Renal pelvis (tissue), 4 donors: ENCODE data around the gene CDKN2A. TPM values are rescaled to one million over a fixed set of nuclear protein-coding genes. Genes with fewer than 3 reads are reported as not detected.

Experiments used
- DNase-seq: peaks from one replicate; pipeline ENCODE4 v3.0.0-alpha.2; 2013
- polyA plus RNA-seq, 3 donors: library from polyadenylated mRNA; unstranded; fragments of 120-200 nt; gene quantifications; one replicate each; pipeline ENCODE4 v1.2.1, GENCODE V29; 2013; ENCODE audit not compliant: insufficient read length in 3 of 3

The CDKN2A gene
- polyA plus RNA-seq, 3 donors: 0.29 TPM; not detected in 2

DNA sequence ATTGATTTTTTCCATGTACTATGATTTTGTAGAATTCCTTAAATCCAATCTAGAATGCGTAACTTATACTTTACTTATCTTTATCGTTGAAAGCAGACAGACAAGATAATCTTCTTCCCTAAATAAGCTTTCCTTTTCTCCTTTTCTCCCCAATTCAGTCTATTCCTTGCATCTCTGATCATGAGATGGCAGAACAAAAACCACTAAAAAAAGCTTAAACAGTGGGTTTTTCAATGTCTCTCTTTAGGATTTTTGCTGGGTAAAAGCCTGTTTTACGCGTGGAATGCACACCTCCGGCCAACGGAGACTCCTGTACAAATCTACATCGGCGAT lies 14.2 kb upstream of the CDKN2A start:
- no peak for DNase-seq

GRCh38 chr9:22005702-22006606 lies 11.8 kb upstream of the CDKN2A start:
- DNase-seq: no peak

GRCh38 chr9:22005021-22005701 lies 11.0 kb upstream of the CDKN2A start:
- DNase-seq: no peak

DNA sequence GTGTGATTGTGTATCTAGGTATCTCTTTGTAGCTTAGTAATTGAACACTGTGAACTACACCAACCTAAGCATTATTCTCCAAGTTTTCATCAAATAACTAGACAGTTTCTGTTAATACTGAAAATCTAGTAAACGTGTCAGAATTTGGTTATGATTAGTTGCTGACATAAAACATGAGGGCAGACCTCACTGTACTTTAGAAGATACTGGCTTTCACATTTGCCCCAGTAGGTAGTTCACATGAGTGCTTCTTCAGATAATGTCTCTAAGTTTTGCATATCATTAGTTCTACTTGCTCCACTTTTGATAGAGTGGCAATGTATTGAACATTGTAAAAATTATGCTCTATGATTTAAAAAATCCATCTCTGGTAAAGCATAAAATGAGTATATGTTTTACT lies 7.8 kb upstream of the CDKN2A start:
- DNase-seq: no peak

DNA sequence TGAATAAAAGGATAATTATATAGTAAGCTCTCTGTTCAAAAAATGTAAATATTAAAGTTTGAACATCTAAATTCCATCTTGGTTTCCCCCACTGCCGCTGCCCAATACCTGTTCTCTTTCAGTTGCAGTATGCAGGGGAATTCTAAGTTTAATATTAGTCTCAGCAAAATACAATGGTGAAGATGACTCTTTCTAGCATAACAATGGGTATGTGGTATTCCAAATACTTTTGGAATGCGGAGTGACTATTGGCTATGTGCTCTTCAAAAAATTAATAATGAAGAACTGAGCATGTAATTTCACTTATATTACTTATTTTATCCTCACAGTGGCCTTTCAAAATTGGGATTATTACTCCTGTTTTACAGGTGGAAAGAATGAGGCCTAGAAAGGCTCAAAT lies 3.8 kb upstream of the CDKN2A start:
- no peak for DNase-seq

- DNase-seq: no peak
Observed at GRCh38 chr9:21997480-21997879, 3.3 kb upstream of the CDKN2A start.

DNA sequence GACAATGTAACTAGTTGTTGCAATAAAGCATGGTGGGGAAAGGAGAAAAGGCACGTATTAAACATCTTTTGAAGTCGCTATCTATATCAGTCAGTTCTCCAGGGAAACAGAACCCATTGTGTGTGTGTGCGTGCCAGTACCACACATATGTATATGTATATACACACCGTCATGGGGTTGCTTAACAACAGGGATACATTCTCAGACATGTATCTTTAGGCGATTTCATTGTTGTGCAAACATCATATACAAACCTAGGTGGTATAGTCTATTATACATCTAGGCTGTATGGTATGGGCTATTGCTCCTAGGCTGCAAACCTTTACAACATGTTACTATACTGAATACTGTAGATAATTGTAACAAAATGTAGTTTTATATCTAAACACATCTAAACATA lies 2.7 kb upstream of the CDKN2A start:
- DNase-seq: no peak

- DNase-seq: no peak
Observed at GRCh38 chr9:21996438-21996837, 2.2 kb upstream of the CDKN2A start.

DNA sequence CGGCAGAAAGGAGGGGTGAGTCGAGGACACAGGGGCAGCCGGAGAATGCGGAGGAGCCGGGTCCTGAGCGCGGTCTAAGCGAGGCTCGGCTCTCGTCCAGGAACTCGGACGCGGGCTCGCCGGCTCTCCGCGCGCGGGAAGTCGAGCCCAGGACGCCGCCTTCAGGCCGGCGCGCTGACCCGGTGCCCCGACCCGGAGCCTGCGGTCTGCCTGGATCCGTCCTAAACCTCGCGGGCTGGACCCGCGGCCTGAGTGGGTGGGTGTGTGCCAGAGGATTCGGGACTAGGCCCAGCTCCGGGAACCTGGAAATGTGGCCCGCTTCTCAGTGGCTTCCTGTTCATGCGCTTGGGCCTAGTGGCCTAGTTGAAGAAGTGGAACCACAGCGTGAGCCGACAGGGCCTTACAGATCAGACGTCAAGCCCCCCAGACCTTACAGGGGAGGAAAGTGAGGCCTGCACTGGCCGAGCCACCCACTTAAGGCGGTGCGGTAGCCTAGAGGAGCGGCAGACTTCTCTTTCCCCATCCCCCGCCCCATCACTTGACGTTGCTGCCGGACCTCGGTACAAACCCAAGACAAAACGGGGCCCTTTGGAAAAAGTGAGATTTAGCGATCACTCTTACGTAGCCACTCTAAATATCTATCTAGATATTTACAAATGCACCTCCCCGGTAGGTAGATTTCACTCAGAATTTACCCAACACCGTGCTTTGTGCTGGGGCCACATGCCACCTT lies 1.6 kb upstream of the CDKN2A start:
- no peak for DNase-seq

DNA sequence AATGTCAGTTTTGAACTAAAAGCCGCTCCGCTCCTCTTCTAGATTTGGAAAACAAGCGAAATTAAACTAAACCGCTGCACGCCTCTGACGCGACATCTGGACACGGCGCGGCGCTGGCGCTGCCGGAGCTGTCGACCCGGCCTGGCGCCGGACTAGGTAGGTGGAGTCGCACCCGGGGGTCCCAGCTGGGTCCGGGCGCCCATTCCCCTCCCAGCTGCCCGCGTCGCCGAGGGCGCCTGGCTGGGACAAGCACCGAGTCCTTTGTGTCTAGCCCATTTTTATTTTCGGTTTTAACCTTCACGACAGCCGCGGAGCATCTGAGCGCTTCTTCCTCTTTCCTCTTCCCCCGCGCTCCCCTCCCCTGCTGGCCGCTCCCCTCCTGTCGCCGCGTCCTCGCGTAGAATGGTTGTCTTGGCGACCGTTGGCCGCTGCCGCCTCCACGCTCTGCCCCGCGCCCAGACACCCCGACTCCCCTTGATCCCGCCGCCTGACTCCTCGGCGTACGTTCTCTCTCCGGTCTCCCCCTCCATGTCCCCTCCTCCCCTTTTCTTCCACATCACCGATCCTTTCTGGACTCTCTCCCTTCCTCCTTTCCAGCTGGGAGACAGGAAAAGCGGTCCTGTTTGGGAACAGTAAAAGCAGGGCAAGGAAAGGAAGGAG lies 944 bp upstream of the CDKN2A start:
- DNase-seq: no peak

- no peak for DNase-seq
Observed at GRCh38 chr9:21994556-21995005, 389 bp upstream of the CDKN2A start, which contains the start of gene CDKN2B-AS1. CDKN2B-AS1 (plus strand) TSS chr9:21994791.

DNA sequence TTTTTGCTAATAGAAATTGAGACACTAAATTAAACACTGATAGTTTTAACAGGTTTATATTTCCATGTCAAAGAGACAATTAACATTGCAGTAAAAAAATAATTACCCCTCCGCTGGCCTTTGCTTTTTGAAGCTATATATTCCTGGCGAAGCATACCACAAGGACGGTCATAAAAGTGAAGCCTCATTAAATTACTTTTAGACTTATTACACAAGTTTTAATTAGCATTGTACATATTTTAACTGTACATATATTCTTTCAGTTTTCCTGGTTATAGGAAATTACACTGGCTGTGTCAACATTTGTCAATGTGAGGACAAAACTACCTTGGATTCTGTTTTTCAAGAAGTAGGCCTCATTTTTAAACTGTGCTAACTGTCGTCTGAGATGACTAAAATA lies 1.2 kb downstream of the CDKN2A start:
- DNase-seq: no peak

DNA sequence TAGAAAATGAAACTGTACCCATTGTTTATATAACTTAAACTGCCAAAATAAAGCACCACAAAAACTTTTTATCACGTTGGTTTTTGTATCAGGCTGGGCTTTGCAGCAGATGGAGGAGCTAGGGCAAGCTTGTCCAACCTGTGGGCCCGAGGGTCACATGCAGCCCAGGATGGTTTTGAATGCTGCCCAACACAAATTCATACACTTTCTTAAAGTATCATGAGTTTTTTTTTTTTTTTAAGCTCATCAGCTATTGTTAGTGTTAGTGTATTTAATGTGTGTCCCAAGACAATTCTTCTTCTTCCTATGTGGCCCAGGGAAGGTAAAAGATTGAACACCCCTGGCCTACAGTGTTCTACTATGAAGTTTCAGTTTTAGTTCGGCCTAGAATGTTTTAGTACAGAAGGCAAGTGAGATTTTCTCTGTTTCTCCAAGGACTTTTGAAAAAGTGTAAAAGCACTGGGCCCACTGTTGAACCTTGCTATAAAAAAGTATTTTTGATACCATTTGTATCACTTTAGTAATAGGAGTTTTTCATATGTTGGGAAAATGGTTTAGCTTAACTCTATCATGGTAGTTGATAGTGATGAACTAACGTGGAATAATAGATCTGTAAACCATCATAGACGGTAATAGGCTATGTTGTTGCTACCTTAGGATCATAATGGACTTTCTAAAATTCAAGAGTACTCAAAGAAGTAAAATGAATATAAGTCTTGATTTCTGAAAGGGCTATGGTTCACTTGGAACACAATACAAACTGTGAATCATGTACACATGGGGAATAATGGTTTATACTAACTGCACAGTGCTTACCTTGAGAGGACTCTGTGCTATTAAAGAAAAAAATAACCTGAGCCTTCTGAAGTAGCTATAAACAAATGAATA lies 2.9 kb downstream of the CDKN2A start:
- no peak for DNase-seq

DNA sequence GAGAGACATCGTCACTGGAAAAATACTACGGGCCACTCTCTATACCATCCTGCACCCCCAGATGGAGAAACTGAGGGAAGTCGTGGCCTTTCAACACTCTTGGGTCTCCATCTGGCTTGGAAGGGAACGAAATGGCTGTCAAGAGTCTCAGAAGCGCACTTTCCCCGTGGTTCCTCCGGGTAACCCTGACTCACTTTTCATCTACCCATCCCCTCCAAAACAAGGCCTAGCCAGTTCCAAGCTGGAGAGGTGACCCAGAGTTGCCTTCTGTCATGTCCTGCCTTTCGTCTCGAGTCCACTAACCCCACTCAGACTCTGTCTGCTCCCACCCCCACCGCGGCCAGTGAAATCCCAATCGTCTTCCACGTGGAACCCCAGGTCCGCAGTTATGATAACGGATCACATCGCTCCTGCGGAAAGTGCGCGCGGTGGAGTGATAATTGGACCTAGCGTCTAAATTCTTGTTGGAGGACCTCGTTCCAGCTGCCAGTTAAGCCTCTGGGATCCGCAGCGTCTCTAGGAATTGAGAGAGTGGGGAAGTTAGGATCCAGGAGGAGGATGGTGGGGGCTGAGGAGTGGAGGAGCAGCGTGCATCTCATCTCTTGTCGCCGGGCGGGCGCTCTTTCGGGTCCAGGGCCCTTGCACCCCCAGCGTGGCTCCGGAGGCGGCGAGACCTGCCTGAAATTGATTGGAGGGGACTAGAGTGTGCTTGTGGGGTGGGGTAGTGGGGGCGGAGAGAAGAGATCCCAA lies 4.6 kb downstream of the CDKN2A start:
- no peak for DNase-seq

GRCh38 chr9:21988056-21988990 lies 5.9 kb downstream of the CDKN2A start:
- DNase-seq: no peak

GRCh38 chr9:21985964-21986667 lies 8.1 kb downstream of the CDKN2A start:
- no peak for DNase-seq

GRCh38 chr9:21984101-21984500 lies 10.1 kb downstream of the CDKN2A start:
- no peak for DNase-seq

GRCh38 chr9:21983561-21983935 lies 10.6 kb downstream of the CDKN2A start:
- no peak for DNase-seq
